Mesendoderm (in vitro differentiated cells): ENCODE measurements around the gene ANKRD12.
A peak's percentile ranks its signal among the peaks of the same experiment; 100 is the strongest.

Experiments used
- DNase-seq: peaks from one replicate; pipeline ENCODE4 v3.0.0; 2013
- H2AK5ac ChIP-seq: 2 replicates; pipeline ENCODE4 v1.6.1; 2013; ENCODE audit warnings: low read length, inconsistent platforms
- H2BK120ac ChIP-seq: 2 replicates; pipeline ENCODE4 v1.6.1; 2013; ENCODE audit warnings: low read depth, mild to moderate bottlenecking, low read length, moderate library complexity, mixed read lengths
- H2BK15ac ChIP-seq: replicated peaks from 2 replicates; pipeline ENCODE4 v1.6.1; 2013; ENCODE audit warnings: low read depth, mild to moderate bottlenecking, moderate library complexity
- H2BK5ac ChIP-seq: 2 replicates; pipeline ENCODE4 v1.6.1; 2013; ENCODE audit warnings: low read length, inconsistent platforms
- H3K18ac ChIP-seq: 2 replicates; pipeline ENCODE4 v1.6.1; 2013; ENCODE audit warnings: mild to moderate bottlenecking, low read length, mixed read lengths
- H3K23ac ChIP-seq: one replicate; pipeline ENCODE4 v1.6.1; 2013; ENCODE audit warnings: low read length
- H3K27ac ChIP-seq: 2 replicates; pipeline ENCODE4 v1.5.1; 2013; ENCODE audit warnings: low read depth, mild to moderate bottlenecking, inconsistent platforms, low read length, moderate library complexity
- H3K27me3 ChIP-seq: 2 replicates; pipeline ENCODE4 v1.6.1; 2013; ENCODE audit warnings: low read length, control low read depth, mild to moderate bottlenecking, inconsistent platforms; ENCODE audit not compliant: insufficient read depth, poor library complexity
- H3K36me3 ChIP-seq: 2 replicates; pipeline ENCODE4 v1.6.1; 2013; ENCODE audit warnings: low read length, inconsistent platforms; ENCODE audit not compliant: control insufficient read depth, insufficient read depth
- H3K4ac ChIP-seq: one replicate; pipeline ENCODE4 v1.6.1; 2013; ENCODE audit warnings: low read depth, mild to moderate bottlenecking, low read length, moderate library complexity
- H3K4me1 ChIP-seq: 2 replicates; pipeline ENCODE4 v1.6.1; 2013; ENCODE audit warnings: low read depth, low read length, inconsistent platforms; ENCODE audit not compliant: control insufficient read depth
- H3K4me2 ChIP-seq: 2 replicates; pipeline ENCODE4 v1.6.1; 2013; ENCODE audit warnings: low read length
- H3K4me3 ChIP-seq: 2 replicates; pipeline ENCODE4 v1.5.1; 2013; ENCODE audit warnings: mild to moderate bottlenecking, low read length
- H3K56ac ChIP-seq: one replicate; pipeline ENCODE4 v1.6.1; 2013; ENCODE audit warnings: low read length
- H3K79me1 ChIP-seq: 2 replicates; pipeline ENCODE4 v1.6.1; 2013; ENCODE audit warnings: low read length, inconsistent platforms
- H3K79me2 ChIP-seq: 2 replicates; pipeline ENCODE4 v1.6.1; 2013; ENCODE audit warnings: mild to moderate bottlenecking, low read length; ENCODE audit not compliant: control insufficient read depth, insufficient read depth
- H3K9ac ChIP-seq: 2 replicates; pipeline ENCODE4 v1.6.1; 2013; ENCODE audit warnings: low read length, inconsistent platforms
- H4K5ac ChIP-seq: one replicate; pipeline ENCODE4 v1.6.1; 2013; ENCODE audit warnings: low read length
- H4K8ac ChIP-seq: one replicate; pipeline ENCODE4 v1.6.1; 2013; ENCODE audit warnings: low read depth, mild to moderate bottlenecking, control low read depth, low read length, moderate library complexity
- WGBS: extraction: QIAGEN DNeasy Blood & Tissue Kit; methylation state at CpG from one replicate; pipeline ENCODE4 v1.1.7; 2013; ENCODE audit warnings: low lambda C conversion rate, missing lambda C conversion rate; ENCODE audit not compliant: insufficient coverage; ENCODE audit errors: extremely low coverage; 5-methylcytosine and 5-hydroxymethylcytosine counted together

The ANKRD12 gene

DNA sequence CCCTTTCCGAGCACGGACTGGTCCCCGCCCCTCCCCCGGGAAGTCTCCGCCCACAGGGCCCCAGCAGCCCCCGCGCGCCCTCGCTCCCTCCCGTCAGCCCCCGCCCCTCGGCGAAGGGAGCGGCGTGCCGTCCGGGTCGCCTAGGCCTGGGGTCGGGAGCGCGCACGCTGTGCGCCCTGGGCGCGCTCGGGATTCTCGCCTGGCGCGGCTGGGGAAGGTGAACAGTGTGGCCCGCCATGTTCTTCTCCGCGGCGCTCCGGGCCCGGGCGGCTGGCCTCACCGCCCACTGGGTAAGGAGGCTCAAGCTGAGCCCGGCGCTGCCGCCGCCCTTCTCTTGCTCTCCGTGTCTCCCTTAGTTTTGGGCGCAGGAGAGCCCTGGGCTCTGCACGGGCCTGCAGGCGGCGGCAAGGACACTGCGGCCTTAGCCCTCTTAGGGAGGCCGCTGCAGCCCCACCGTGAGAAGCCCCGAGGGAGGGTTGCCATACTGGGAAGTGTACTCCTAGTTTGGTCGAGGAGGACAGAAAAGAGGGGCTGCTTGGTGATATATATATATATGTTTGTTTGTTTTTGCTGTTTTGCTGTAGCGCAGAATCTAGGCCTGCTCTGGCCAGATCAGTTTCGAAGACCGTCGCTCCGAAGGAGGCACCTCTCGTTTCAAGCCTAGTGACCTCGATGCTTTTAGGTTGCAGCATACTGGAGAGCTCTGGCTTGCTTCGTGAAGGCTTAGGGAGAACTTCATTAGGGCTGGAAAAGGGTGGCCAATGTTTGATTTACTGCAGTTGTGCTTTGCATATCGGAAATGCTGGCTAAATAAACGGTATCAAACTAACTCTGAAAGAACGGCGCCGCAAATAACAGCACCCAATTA is 33.8 kb upstream of the ANKRD12 start, which contains the start of gene NDUFV2:
Gene NDUFV2 (plus strand): TSS at position 192 of the 868 bp plus-strand sequence. CDS start 45 bp downstream, at position 237.
- Histone ChIP-seq H2BK15ac (no peak within 1 kb of the TSS), H4K5ac (no peak within 1 kb of the TSS), H2BK120ac (no peak within 1 kb of the TSS), H3K27me3 (no peaks in the 10 kb centered on the region), H3K9ac (peak within 1 kb of the TSS; percentile 95), H3K4ac (peak within 1 kb of the TSS; percentile 77), H3K79me1 (peaks cover 2% of the 10 kb centered on the region), H3K79me2 (peaks cover 45% of the 10 kb centered on the region), H3K4me1 (peaks cover 3% of the 10 kb centered on the region), H3K4me3 (peak within 1 kb of the TSS; percentile 84), H4K8ac (peak within 1 kb of the TSS; percentile 69), H3K23ac (peak within 1 kb of the TSS; percentile 34), H2AK5ac (peak within 1 kb of the TSS; percentile 19), H3K36me3 (no peaks in the 10 kb centered on the region), H2BK5ac (peak within 1 kb of the TSS; percentile 72), H3K27ac (peak within 1 kb of the TSS; percentile 83), H3K4me2 (peak within 1 kb of the TSS; percentile 66), H3K56ac (peak within 1 kb of the TSS; percentile 94), H3K18ac (peak within 1 kb of the TSS; percentile 95)
- DNase-seq = peak; percentile 98
- no CpG with 5 or more reads among the region's 64 CpGs for WGBS

DNA sequence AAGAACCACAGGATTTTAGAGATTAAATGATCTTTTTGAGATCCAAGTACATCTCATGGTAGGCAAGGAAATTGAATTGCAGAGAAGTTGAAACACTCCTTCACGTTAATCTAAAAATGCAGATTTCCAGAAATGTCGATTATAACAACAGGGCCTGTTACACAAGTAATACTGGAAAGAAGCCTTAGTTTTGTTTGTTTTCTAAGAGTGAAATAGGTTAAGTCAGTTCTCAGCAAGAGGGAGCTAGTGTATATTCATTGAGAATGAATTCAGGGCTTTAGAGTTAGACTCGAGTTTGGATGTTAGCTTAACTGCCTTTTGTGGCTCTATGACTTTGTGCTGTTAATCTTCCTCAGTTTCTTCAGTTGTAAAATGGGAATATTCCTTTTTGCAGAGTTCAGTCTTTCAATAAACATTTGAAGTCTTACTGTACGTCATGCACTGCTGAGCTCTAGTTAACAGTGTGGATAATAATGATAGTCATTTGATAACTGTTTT is 33.2 kb upstream of the ANKRD12 start:
- Histone ChIP-seq H3K4me2 (peak overlapping the region; percentile 66), H3K4me3 (peak overlapping the region; percentile 84), H3K27me3 (no peaks in the 10 kb centered on the region), H3K79me2 (peaks cover 48% of the 10 kb centered on the region), H2BK5ac (no peak overlapping the region), H3K4ac (no peak overlapping the region), H4K8ac (no peak overlapping the region), H4K5ac (no peak overlapping the region), H2AK5ac (no peak overlapping the region), H2BK120ac (no peak overlapping the region), H3K4me1 (peaks cover 3% of the 10 kb centered on the region), H3K56ac (peak overlapping the region; percentile 94), H3K18ac (no peak overlapping the region), H3K23ac (no peak overlapping the region), H3K27ac (peak overlapping the region; percentile 83), H3K79me1 (peaks cover 2% of the 10 kb centered on the region), H3K36me3 (no peaks in the 10 kb centered on the region), H3K9ac (peak overlapping the region; percentile 95), H2BK15ac (no peak overlapping the region)
- peak; percentile 19 for DNase-seq
- WGBS = no CpG with 5 or more reads among the region's 4 CpGs

DNA sequence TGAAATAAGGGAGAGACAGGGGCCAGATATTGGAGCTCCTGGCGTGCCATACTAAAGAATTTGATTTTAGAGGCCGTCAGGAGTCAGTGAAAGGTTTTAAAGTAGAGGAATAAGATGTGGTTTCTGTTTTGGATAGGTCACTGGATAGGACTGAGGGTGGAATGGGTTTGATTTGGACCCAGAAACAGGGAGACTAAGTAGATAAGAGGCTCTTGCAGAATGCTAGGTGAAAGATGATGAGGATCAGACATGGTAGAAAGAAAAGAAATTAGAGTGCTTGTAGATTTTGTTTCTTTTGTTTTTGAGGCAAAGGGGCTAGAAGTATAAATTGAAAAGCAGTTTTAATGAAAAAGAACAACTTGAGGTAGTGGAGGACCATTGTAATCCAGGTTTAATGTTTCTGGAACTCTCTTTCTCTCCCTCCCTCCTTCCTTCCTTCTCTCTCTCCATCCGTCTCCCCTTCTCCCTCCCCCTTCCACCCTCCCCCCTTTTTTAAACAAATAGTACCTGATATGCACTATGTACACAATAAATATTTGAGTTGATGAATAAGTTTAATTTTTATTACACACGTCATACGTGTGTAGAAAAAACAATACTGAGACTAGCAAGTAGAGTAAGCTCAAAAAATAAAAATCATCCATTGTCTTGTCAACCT is 32.2 kb upstream of the ANKRD12 start:
- H3K79me2 ChIP-seq = peaks cover 55% of the 10 kb centered on the region
- H3K23ac ChIP-seq = no peak overlapping the region
- no peak overlapping the region for H2BK5ac ChIP-seq
- H3K4me1 ChIP-seq = peaks cover 4% of the 10 kb centered on the region
- no peak overlapping the region for H3K27ac ChIP-seq
- peak overlapping the region; percentile 24 for H3K4me3 ChIP-seq
- H3K9ac ChIP-seq = peak overlapping the region; percentile 95
- peaks cover 2% of the 10 kb centered on the region for H3K79me1 ChIP-seq
- H2BK15ac ChIP-seq = no peak overlapping the region
- no peak overlapping the region for H3K18ac ChIP-seq
- no peak overlapping the region for H2BK120ac ChIP-seq
- H3K4me2 ChIP-seq = peak overlapping the region; percentile 66
- no peak for DNase-seq
- no CpG with 5 or more reads among the region's 5 CpGs for whole genome bisulfite sequencing
- H3K27me3 ChIP-seq = no peaks in the 10 kb centered on the region
- no peak overlapping the region for H4K5ac ChIP-seq
- H3K4ac ChIP-seq = no peak overlapping the region
- H4K8ac ChIP-seq = no peak overlapping the region
- H3K56ac ChIP-seq = peak overlapping the region; percentile 59
- H2AK5ac ChIP-seq = no peak overlapping the region
- no peaks in the 10 kb centered on the region for H3K36me3 ChIP-seq

DNA sequence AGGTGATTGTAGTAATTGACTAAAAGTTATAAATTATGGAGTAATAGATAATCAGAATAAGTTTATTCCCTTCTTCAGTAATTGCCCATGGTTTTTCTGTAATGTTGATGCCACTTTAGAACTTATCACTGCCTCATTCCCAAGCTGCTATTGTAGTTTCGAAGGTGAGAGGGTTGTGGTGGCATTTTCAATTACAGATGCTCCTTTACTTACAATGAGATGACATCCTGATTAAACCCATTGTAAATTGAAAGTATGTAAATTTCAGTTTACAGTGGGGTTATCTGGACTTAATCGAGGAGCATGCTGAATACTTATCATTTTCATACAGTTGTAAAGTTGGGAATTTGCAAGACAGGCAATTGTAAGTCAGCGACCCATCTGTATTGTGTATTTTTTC is 31.2 kb upstream of the ANKRD12 start:
- Histone ChIP-seq H3K36me3 (no peaks in the 10 kb centered on the region), H3K4me2 (no peak overlapping the region), H2BK5ac (no peak overlapping the region), H3K4me1 (peaks cover 4% of the 10 kb centered on the region), H3K79me2 (peaks cover 63% of the 10 kb centered on the region), H4K5ac (no peak overlapping the region), H2AK5ac (no peak overlapping the region), H3K18ac (no peak overlapping the region), H3K27me3 (no peaks in the 10 kb centered on the region), H3K4me3 (no peak overlapping the region), H2BK120ac (no peak overlapping the region), H3K79me1 (peaks cover 2% of the 10 kb centered on the region), H3K9ac (no peak overlapping the region), H2BK15ac (no peak overlapping the region), H3K27ac (no peak overlapping the region), H3K56ac (no peak overlapping the region), H4K8ac (no peak overlapping the region), H3K23ac (no peak overlapping the region), H3K4ac (no peak overlapping the region)
- DNase-seq = peak; percentile 51
- WGBS = no CpG with 5 or more reads among the region's 3 CpGs

DNA sequence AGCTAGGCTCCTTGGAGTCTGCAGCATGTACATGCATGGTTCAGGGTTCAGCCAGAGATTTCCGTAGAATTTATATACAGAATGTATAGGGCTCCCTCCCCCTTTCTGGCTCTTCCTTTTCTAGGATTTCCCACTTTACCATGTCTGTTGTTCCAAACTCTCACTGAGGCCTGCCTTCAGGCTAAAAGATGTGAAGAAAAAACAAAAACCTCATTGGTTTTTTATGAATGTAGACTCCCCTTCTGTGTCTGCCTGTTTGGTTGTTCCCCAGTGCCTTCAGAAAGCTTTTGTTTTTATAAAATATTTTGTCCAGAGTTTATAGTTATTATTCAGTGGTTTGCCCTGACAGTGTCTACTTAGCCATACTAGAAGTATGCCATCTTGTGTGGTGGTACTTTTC is 30.5 kb upstream of the ANKRD12 start:
- Histone ChIP-seq H3K79me2 (peaks cover 69% of the 10 kb centered on the region), H3K27me3 (no peaks in the 10 kb centered on the region), H3K23ac (no peak overlapping the region), H4K5ac (no peak overlapping the region), H3K4me1 (peaks cover 4% of the 10 kb centered on the region), H3K4me3 (no peak overlapping the region), H3K4me2 (peak overlapping the region; percentile 26), H4K8ac (no peak overlapping the region), H2BK120ac (no peak overlapping the region), H3K79me1 (peaks cover 2% of the 10 kb centered on the region), H3K4ac (no peak overlapping the region), H3K18ac (peak overlapping the region; percentile 8), H3K9ac (peak overlapping the region; percentile 37), H3K36me3 (no peaks in the 10 kb centered on the region), H3K27ac (no peak overlapping the region), H3K56ac (peak overlapping the region; percentile 50), H2BK15ac (no peak overlapping the region), H2AK5ac (no peak overlapping the region), H2BK5ac (no peak overlapping the region)
- DNase-seq = no peak
- no CpG with 5 or more reads among the region's 1 CpG for WGBS
